GM12801 (cell line): Measurements from ENCODE around the gene ATP9A.

Source experiments
- TF ChIP-seq, protein P1 (sequence below): IDR thresholded peaks from one replicate; pipeline ENCODE4 v1.5.1; 2011; ENCODE audit warnings: control low read depth; ENCODE audit not compliant: insufficient read length; ENCODE audit errors: extremely low read depth

The ATP9A gene

DNA sequence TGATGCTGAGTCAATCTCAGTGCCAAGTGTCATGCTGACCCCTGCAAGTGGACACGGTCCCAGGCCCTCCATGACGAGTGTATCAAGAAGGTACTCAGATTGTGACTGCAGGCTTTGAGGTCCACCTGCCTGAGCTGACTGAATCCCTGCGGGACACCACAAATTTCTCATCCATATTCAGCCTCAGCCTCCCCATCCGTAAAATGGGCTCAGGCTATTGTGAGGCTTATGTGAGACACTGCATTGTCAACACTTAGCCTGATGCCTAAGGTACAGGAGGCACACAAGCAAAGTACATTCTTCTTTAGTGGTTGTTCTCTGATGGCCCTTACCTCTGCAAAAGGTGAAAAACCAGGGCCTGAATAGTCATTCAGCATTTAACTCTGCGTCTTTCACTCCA is 155.3 kb downstream of the ATP9A start:
- TF ChIP-seq, protein P1, sequence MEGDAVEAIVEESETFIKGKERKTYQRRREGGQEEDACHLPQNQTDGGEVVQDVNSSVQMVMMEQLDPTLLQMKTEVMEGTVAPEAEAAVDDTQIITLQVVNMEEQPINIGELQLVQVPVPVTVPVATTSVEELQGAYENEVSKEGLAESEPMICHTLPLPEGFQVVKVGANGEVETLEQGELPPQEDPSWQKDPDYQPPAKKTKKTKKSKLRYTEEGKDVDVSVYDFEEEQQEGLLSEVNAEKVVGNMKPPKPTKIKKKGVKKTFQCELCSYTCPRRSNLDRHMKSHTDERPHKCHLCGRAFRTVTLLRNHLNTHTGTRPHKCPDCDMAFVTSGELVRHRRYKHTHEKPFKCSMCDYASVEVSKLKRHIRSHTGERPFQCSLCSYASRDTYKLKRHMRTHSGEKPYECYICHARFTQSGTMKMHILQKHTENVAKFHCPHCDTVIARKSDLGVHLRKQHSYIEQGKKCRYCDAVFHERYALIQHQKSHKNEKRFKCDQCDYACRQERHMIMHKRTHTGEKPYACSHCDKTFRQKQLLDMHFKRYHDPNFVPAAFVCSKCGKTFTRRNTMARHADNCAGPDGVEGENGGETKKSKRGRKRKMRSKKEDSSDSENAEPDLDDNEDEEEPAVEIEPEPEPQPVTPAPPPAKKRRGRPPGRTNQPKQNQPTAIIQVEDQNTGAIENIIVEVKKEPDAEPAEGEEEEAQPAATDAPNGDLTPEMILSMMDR = no peak

DNA sequence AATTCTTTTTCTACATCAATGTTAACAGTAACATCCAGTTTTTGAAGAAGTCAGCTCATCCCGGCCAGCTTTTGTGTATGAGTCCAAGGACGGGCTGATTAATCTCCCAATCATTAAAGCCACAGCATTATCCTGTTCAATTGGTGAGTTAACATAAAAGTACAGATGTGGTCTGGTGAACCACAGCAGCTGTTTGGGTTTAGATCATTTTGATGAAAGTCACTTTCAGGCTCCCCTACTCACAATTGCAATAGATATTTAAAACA is 156.6 kb downstream of the ATP9A start:
- TF ChIP-seq, protein P1 = no peak

DNA sequence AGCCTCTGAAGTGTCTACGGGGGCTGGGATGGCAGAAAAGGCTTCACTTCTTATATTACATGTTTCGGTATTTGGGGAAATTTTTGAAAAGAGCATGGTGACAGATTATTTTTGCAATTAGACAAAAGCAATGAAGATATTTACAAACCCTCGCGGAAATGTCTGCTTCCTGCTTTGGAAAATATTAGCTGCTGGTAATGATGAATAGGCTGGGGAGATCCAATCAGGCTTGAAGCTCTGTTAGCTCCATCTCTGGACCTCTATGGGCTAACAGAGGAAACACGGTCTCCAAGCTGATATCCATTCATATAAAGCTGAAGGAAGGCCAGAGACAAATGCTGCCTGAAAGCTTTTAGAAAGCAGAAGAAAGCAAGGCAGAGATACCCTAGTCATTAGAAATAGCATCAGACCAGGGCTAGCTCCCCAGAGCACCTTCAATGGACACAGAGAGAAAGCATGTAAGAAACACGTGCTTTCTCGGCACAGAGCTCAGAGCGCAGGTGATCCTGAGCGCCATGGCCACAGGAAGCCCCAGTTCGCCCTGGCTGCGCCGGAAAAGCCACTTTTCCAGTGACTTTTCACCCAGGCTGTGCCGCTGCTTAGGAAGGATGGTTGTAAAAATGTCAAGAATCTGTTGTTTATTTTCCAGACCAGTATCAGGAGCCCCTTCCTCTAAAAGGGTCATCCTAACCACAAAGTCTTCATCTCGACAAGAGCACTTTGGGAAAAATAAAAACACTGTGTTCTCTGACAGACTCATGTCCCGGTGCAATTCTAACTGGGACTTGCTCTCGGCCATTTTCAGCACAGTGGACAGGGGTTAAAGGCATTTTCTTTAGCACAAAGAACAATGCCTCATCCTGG is 157.2 kb downstream of the ATP9A start:
- TF ChIP-seq, protein P1 = no peak

DNA sequence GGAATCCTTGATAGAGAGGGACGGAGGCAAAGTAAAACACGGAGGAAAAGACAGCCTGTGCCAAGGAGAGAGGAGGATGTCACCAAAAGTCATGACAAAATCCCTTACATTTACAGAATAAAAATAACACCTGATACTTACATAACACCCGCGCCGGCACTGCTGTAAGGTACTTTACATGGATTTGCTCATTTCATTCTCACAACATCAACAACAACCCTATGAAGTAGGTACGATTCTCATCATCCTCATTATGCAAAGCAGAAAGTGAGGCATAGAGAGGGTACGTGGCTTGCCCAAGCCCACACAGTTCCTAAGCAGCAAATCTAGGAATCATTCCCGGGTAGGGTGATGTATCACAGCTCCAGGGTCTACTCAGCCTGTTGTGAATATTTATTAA is 158.1 kb downstream of the ATP9A start:
- TF ChIP-seq, protein P1 = no peak

DNA sequence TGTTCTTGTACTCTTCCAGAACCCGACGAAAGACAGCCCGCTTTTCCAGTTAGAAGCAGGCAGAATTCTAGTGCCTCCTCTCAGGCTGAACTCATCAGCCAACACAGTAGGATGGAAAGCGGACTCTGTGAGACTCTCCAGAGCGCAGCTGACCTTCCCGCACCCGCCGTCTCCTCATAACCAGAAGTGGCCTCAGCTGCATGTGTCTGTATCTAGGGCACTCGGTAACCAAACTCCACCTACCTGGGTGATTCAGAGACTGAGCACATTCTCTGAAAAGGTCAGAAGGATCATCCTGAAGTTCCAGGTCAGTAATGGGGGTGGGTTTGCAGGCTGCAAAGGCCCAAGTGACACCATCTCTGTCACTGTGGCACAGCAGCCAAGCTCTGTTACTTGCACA is 158.9 kb downstream of the ATP9A start:
- TF ChIP-seq, protein P1 = no peak

DNA sequence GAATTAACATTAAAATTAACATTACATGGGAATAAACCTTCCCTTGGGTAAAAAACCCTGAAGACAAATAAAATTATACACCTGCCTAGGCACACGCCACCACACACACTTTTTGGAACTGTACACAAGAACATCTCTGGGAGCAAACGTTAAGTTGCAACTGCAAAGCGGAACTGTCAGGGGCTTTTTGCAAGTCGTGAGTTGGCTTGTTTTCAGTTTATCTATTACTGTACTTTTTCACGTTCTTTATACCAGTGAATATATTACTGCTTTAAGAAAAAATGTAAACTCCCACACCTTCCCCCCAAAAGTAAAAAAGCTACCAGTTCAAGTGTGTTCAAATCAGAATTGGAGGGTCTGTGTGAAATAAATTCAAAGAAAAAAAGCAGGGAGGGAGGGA is 160.1 kb downstream of the ATP9A start:
- TF ChIP-seq, protein P1 = no peak

DNA sequence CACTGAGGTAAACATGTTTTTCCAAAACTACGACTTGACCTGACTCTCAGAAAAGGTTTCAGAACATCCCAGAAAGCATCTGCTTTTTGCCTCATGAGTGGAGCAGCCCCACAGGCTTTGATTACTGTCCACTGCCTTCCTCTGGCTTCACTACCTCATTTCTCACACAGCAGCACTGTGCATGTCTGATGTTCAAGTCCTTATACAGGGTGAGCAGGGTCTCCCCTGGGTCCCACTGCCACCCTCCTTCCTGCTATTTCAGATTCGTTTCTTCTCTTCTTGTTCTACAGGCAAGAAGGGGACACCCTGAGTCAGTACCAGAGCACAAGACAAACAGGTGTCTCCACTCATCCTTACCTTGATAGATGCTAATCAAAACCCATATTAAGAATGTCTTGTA is 161.0 kb downstream of the ATP9A start:
- TF ChIP-seq, protein P1 = no peak
